Frontal cortex (tissue), 4 donors: ENCODE data around the gene OR51L1. TPM values are rescaled to one million over a fixed set of nuclear protein-coding genes. Genes with fewer than 3 reads are reported as not detected.

Experiments used
- DNase-seq, 2 donors: peaks; one replicate each; pipeline ENCODE4 v3.0.0; 2012; ENCODE audit warnings: low spot score in 2 of 2
- FAIRE-seq: peaks from 2 replicates; lab custom pipeline; 2012; peaks lifted over from hg19 to GRCh38; lab: Jason Lieb, UNC
- total RNA-seq: library from RNA; depleted of rRNA; stranded (reverse); fragments of >200 nt; gene quantifications from one replicate; pipeline ENCODE4 v1.2.3, GENCODE V29; 2014
- donor health status: control.
- donor health status: control.
- donor health status: control.

OR51L1 gene
- total RNA-seq, 1 donor from 2014 or later = not detected

- FAIRE-seq (no peak), DNase-seq (no peak)
These were observed 48.7 kb downstream of the OR51L1 start for GRCh38 chr11:5043380-5043779.

DNA sequence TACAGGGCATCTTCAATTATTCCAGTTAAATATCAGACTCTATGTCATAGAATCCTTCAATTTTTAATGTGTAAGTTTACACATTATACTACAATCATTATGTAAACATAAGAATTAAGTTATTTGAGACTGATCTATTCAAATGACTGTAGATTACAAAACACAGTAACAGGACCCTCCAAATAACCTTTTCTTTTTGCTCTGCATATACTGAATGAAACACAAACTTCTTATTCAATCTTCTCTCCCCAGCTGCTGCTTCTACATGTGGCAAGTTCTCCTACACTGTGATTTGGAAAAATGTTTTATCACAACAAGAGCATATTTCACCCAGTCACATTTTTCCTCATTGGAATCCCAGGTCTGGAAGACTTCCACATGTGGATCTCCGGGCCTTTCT lies 51.6 kb downstream of the OR51L1 start, which contains the start of gene OR52J3:
OR52J3 (plus strand) TSS at position 301 of the 400 bp plus-strand sequence; CDS start at position 301, 0 bp downstream.
- no peak for FAIRE-seq
- DNase-seq = no peak

- FAIRE-seq = no peak
These were observed 52.2 kb downstream of the OR51L1 start for GRCh38 chr11:5046754-5047330.

More at GRCh38 chr11:5046754-5047330, 52.2 kb downstream of the OR51L1 start:
- no peak for DNase-seq

Other genes with a start within 250 kb of the OR51L1 start
- not detected for gene OR51F1, start 224.9 kb upstream of the OR51L1 start, total RNA-seq
- not detected for gene OR52R1, start 190.5 kb upstream of the OR51L1 start, total RNA-seq
- not detected for gene OR51F2, start 173.5 kb upstream of the OR51L1 start, total RNA-seq
- gene OR51S1, start 145.6 kb upstream of the OR51L1 start, total RNA-seq = not detected
- gene OR51T1, start 113.0 kb upstream of the OR51L1 start, total RNA-seq = not detected
- gene OR51A7, start 91.1 kb upstream of the OR51L1 start, total RNA-seq = not detected
- not detected for gene OR51G2, start 75.5 kb upstream of the OR51L1 start, total RNA-seq
- gene OR51G1, start 70.5 kb upstream of the OR51L1 start, total RNA-seq = not detected
- gene OR51A4, start 47.2 kb upstream of the OR51L1 start, total RNA-seq = not detected
- not detected for gene OR51A2, start 39.1 kb upstream of the OR51L1 start, total RNA-seq
- gene OR52J3, start 51.7 kb downstream of the OR51L1 start, total RNA-seq = not detected
- gene OR52E2, start 64.8 kb downstream of the OR51L1 start, total RNA-seq = not detected
- gene OR52E1, start 74.7 kb downstream of the OR51L1 start, total RNA-seq = not detected
- gene OR52A5, start 143.5 kb downstream of the OR51L1 start, total RNA-seq = not detected
- gene OR52A1, start 159.9 kb downstream of the OR51L1 start, total RNA-seq = under 0.01 TPM
- not detected for gene OR51V1, start 205.8 kb downstream of the OR51L1 start, total RNA-seq
- gene HBB, start 232.2 kb downstream of the OR51L1 start, total RNA-seq = 552 TPM
- not detected for gene HBD, start 239.6 kb downstream of the OR51L1 start, total RNA-seq